GM18868 (cell line): ENCODE measurements around the gene SOCS3.

Source experiments
- ATAC-seq: cut with Tn5 transposase; IDR thresholded peaks from one replicate; pipeline ENCODE4 v1.9.1; 2021; ENCODE audit warnings: mild to moderate bottlenecking, moderate library complexity; ENCODE audit not compliant: unreplicated experiment

SOCS3 gene

DNA sequence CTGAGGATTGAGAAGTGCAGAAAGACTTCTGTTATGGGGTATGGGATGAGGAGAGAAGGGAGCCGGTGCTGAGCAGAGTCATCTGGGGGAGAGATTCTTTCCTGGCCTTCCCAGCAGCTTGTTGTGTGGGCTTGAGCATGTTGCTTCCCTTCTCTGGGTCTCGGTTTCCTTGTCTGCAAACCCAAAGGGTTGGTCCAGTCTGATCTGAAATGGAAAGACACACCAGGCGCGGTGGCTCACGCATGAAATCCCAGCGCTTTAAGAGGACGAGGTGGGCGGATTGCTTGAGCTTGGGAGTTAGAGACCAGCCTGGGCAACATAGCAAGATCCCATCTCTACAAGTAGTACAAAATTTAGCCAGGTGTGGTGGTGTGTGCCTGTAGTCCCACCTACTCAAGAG, 6.0 kb downstream of the SOCS3 start:
- ATAC-seq: no peak

- no peak for ATAC-seq
These were observed 8.3 kb downstream of the SOCS3 start for GRCh38 chr17:78351449-78352006.

DNA sequence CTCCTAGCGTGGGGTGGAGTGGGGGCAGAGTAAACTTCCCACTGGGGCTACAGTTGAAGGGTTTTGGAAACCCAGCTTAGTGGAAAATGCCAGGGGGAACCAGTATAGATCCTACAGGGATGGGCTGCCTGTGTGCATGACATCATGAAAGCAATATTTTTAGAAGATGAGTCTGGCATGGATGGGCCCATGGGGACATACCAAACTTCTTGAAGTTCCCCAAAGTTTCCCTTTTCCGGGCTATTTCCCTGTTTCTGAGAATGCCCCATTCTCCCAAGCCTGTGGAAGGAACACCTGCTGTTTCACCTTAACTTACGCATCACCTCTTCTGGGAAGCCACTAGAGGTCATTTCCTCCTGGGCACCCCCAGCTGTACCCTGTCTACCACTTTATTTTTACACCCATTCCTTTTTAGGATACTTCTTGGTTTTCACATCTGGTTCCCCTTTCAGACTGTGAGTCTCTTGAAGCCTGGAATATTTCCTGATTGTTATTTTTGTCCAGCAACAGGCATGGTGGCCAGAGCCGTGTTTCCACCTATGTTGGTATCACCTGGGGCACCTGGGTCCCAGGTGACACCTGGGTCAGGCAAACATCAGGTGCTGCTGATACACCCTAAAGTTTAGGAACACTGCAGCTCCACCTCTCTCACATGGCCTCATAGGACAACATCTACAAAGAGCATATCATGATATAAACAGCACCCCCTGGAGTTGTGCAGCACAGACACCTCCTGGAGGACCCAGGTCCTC, 9.8 kb downstream of the SOCS3 start:
- ATAC-seq: no peak

DNA sequence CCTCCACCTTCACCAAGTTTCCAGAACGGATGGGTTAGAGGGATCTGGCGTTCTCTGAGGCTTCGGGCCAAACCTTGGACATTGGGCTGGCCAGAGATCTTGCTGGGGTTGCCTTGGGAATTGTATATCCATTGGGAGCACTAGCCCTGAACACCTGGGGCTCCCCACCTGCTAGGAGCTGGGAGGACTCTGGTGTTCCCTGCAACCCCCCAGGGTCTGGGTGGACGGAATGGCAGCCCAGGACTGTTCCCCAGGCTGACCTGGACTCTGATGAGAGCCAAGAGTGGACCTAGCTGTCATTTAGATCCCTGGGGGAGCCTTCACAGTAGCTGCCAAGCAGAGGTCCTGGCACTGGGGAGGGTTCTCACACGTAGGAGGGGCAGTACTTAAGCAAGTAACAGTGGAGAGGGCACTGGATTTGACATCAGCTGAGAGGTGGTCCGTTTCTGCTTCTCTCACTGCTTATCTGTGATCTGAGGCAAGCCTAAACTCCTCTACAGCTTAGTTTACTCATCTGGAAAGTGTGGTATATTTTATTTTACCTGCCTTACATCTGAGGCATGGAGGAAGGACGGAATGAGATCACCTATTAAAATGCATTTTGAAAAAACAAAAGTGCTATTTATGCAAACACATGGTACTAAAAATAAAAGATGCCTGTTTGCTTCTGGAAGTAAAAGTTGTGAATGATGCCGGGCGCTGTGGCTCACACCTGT, 11.7 kb downstream of the SOCS3 start:
- no peak for ATAC-seq

GRCh38 chr17:78347453-78347852, 12.4 kb downstream of the SOCS3 start:
- no peak for ATAC-seq

DNA sequence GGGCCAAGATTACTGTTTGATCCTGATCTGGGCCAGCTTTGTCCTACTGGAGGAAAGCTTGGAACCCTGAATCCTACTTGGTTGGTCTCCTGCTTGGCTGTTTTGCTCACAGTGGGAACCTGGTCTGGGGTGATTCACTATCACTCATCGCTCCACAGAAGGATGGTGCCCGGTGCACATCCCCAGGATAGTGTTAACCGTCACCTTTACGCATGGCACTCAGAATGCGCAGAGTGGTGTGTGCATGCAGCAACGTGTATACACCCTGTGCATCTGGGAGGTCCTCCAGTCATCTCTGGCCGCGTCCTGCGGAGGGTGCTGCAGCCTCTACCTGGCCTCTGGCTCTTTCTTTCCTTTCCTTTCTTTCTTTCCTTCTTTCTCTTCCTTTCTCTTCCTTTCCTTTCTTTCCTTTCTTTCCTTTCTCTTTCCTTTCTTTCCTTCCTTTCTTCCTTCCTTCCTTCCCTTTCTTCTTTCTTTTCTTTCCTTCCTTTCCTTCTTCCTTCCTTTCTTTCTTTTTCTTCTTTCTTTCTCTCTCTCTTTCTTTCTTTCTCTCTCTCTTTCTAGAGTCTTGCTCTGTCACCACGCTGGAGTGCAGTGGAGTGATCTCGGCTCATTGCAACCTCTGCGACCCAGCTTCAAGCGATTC, 13.1 kb downstream of the SOCS3 start:
- no peak for ATAC-seq

- no peak for ATAC-seq
These were observed 13.9 kb downstream of the SOCS3 start for GRCh38 chr17:78345791-78346494.

DNA sequence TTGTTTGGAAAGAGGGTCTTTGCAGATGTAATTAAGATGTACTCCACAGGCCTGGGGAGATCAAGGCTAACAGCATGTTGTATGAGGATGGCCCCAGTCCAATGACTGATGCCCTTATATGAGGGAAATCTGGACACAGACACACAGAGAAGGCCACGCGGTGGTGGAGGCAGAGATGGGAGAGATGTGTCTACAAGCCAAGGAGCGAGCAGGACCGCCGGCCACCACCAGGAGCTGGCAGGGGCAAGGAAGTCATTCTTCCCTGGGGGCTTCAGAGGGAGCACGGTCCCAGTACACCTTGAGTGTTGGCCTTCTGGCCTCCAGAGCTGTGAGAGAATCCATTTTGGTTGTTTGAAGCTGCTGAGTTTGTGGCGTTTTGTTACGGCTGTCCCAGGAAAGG, 14.7 kb downstream of the SOCS3 start:
- no peak for ATAC-seq

DNA sequence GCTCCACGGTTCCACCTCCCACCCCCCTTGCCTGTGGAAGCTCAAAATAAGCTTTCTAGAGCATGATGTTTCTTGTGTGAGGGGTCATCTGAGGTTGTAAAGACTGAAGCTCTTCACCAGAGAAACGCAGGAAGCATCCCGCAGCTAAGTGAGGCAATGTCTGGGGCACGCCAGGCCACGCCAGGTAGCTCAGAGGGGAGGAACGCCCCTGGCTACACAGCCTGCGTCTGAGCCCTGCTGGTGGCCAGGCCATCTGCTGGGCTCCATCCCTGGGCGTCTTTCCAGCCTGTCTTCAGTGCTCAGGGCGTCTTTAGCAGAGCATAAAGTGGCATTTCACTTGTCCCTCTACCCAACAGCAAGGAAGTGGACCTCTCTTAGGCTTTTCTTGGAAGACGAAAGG, 15.2 kb downstream of the SOCS3 start:
- ATAC-seq: no peak

DNA sequence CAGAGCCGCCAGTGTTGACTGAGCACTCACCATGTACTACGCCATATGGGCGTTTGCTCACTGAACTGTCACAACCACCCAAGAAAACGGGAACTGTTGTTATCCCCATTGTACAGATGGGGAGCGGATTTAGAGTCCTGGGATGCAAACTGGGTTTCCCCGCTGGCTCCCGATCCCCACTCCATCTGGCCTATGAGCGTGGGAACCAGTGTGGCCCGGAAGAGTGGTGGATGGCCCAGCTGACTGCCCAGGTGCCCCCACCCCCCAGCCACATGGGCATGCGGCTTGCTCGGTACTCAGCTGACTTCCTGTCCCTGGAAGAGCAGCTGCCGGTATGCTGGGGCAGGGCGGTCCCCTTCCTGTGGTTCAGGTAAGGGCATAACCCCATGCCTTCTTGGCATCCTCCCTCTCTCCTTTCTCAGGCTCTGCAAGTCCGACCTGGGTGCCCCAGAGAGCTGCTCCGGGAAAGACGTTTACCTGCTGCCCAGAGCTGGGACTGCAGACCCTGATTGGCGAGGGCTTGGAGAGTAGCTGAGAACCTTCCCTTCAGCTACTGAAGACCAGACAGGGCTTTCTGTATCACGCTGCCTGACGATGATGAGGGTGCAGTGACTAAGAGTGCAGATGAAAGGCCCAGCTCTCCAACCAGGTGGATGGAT, 16.2 kb downstream of the SOCS3 start:
- ATAC-seq: no peak

DNA sequence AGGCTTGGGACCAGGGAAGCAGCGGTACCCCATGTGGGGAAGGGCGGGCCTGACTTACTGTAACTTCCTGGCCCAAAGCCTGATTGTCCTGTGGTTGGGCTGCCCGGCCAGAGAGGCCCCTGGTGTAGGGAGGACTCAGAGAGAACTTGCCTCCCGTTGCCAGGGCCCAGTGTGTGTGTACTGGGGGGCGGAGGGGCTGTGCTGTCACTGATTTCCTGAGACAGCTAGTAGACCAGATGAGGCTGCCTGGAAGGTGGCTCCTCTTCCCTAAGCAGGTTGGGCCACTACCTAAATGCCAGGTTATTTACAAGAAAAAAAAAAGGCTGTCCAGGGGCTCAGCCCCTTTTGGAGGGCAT, 16.7 kb downstream of the SOCS3 start:
- no peak for ATAC-seq

GRCh38 chr17:78342449-78343186, 17.3 kb downstream of the SOCS3 start:
- no peak for ATAC-seq

DNA sequence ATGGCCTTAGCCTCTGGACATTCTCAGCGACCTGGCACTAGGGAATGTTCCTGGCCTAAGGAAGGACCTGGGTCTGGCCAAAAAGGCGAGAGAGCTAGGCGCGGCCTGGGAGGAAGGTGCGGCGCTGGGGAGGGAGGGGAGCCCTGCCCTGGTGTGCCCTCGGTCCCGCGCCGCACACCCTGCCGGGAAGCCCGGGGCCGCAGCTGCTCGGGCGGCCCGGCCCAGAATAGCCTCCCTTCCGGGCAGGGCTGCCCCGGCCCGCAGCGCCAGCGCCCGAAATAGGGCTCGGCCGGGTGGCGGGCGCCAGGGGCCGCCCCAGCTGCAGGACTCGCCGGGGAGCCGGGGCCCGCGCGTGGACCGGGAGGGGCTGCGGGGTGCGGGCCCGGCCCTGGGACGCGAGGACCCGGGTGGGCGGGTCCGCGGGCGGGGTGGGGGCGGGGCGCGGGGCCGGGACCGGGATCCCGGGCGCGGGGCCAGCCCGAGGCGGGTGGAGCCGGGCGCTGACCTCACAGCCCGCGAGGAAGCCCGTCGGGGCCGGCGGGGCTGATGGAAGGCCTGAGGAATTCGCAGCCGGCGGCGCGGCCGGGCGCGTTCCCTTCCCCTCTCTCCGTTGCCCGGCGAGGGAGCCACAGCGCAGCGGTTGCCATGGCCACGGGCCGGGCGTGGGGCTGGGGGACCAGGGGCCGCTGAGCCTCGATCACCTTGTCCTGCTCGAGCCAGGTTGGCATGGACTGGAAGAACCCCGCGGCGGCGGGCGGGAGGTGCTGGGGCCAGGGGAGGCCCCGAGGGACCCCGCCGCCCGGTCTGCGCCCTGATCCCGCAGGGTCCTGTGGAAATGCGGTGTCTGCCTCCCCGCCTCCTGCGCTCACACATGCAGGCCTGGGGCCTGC, 18.1 kb downstream of the SOCS3 start:
- ATAC-seq: no peak

- ATAC-seq: no peak
These were observed 19.5 kb downstream of the SOCS3 start for GRCh38 chr17:78340183-78340955.

- no peak for ATAC-seq
These were observed 21.2 kb downstream of the SOCS3 start for GRCh38 chr17:78338486-78339259.

DNA sequence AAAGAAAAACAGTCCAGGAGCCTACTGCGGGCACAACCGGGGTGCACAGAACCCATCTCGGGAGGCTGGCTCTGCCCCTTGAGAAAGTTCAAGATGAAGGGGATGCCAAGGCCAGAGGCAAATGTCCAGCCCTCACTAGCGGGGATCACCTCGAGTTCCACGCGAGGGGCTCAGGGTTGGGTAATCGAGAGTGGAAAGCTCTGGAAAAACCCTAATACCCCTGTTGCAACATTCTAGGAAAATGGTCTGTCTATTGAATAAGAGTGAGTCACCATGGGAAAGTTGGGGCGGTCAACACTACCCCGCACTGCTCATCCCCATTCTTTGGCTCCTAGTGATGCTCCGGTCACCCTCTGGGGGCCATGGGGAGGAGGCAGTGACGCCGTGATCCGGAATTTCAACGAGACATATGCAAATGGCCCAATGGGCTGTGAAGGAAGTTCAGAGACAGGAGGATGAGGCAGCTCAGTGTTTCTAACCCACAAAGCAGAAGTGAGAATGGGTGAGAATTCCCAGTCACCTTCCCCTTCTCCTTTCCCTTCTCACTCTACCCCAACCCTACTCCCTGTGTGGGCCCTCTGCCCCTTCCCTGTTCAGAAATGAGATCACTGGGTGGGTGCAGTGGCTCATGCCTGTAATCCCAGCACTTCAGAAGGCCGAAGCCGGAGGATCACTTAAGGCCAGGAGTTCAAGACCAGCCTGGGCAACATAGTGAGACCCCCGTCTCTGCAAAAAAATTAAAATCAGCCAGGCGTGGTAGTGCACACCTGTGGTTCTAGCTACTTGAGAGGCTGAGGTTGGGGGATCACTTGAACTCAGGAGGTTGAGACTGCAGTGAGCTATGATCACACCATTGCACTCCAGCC, 22.4 kb downstream of the SOCS3 start:
- peak; percentile 65 for ATAC-seq

GRCh38 chr17:78335209-78335608, 24.7 kb downstream of the SOCS3 start:
- no peak for ATAC-seq
